ENCODE measurements around the gene NALCN. TPM values are rescaled to one million over a fixed set of nuclear protein-coding genes. Genes with fewer than 3 reads are reported as not detected.

Gene NALCN
- total RNA-seq, 4 donors from 2014 or later, result 0.62 to 0.87 TPM; not detected in 2

DNA sequence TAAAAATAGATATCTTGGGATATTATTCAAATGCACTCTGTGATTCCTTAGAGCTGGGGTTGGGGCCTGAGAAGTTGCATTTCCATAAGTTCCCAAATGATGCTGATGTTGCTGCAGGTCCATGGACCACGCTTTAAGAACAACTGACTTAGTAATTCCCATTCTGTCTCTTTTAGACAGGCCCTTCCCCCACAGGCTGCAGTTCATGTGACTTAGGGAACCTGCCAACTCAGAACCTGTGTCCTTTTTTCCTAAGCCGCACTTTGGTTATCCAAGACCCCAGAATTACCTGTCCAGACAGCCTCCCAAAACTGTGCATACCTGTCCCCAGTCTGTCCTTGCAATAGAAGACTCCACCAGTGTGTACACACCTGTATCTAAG is 34.4 kb upstream of the NALCN start:
- Histone ChIP-seq H3K9me3 (no peaks in the 10 kb centered on the region), H3K4me3 (no peak overlapping the region), H3K36me3 (no peaks in the 10 kb centered on the region), H3K27ac (no peak overlapping the region), H3K4me1 (no peaks in the 10 kb centered on the region), H3K27me3 (no peaks in the 10 kb centered on the region)
- DNase-seq (no peak), ATAC-seq (no peak)
- no peak for TF ChIP-seq POLR2A (IDR thresholded peaks at IDR 0.05)
- TF ChIP-seq, protein P1, sequence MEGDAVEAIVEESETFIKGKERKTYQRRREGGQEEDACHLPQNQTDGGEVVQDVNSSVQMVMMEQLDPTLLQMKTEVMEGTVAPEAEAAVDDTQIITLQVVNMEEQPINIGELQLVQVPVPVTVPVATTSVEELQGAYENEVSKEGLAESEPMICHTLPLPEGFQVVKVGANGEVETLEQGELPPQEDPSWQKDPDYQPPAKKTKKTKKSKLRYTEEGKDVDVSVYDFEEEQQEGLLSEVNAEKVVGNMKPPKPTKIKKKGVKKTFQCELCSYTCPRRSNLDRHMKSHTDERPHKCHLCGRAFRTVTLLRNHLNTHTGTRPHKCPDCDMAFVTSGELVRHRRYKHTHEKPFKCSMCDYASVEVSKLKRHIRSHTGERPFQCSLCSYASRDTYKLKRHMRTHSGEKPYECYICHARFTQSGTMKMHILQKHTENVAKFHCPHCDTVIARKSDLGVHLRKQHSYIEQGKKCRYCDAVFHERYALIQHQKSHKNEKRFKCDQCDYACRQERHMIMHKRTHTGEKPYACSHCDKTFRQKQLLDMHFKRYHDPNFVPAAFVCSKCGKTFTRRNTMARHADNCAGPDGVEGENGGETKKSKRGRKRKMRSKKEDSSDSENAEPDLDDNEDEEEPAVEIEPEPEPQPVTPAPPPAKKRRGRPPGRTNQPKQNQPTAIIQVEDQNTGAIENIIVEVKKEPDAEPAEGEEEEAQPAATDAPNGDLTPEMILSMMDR (IDR thresholded peaks at IDR 0.05 in 4 of 5, conservative IDR thresholded peaks at IDR 0.05 in 1 of 5), result no peak
- intact Hi-C loops (cut with DNase I; ENCODE audit: low total_unique reads), result no loop called here
- in situ Hi-C loops (cut with MboI; ENCODE audit: low sequenced_read_pairs in 4 of 4), result no loop called here

DNA sequence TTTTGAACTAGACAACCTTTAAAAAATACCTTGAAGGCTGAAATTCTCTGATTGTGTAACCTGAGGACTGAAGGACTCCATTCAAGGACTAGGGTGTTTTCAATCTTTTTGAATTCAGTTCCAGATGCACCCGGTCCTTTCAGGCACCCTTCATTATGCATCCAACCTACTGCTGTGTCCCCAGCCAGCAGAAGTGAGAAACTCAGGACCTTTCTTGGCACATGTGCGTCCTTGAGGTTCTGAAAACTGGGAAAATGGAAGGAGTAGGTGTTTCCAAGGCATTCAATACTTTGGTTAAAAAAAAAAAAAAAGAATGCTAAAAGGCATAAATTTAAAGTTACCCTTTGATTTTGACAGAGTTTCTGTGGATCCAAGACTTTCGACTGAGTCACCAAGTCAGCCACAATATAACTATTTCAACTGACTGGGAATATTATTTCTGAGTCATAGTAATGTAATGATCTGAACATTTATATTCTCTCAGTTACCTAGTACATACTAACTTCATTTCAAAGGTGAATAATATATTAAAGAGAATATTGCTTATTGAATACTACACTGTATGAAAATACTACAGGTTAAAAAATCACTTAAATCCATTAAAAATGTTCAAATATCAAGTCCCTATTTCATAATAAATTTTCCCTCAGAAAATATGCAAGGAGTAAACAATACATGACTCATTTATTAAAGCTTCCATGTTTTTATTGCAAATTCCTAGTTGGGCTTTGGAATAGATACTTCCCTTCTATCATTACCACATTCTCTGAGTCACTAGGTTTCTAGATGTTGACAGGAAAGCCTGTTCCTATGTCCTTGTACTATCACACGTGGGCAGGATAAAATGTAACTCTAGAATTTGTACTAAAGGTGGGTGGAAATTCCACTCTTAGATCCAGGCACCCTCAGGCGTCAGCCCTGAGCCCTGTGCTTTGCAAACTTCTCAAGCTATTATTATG is 33.8 kb upstream of the NALCN start:
- Histone ChIP-seq H3K4me1 (no peaks in the 10 kb centered on the region), H3K27me3 (no peaks in the 10 kb centered on the region), H3K9me3 (no peaks in the 10 kb centered on the region), H3K36me3 (no peaks in the 10 kb centered on the region), H3K27ac (no peak overlapping the region), H3K4me3 (no peak overlapping the region)
- intact Hi-C loops (cut with DNase I; ENCODE audit: low total_unique reads) (no loop called here), in situ Hi-C loops (cut with MboI; ENCODE audit: low sequenced_read_pairs in 4 of 4) (no loop called here)
- ATAC-seq (peak; percentile 66 to 67), DNase-seq (no peak)
- TF ChIP-seq, protein P1 (IDR thresholded peaks at IDR 0.05 in 4 of 5, conservative IDR thresholded peaks at IDR 0.05 in 1 of 5), result no peak
- TF ChIP-seq POLR2A (IDR thresholded peaks at IDR 0.05), result no peak

DNA sequence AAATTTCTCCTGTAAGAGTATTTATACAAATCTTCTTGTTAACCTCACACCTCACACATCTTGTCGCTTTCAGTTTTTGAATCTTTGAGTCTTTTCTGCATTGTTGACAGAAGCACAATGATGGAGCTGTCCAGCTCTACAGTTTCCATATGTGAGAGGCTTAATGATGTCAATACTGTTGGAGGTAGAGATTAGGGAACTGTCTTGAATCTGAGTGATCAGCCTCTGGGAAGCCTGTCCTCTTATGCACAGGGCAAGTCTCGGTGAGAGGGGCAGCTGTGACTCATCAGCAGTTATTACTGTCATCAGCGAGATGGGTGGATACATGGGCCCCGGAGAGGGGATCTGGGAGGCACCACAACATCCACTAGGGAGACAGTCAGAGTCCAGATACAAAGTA is 31.5 kb upstream of the NALCN start:
- DNase-seq (no peak), ATAC-seq (no peak)
- no peaks in the 10 kb centered on the region for H3K27me3 ChIP-seq
- in situ Hi-C loops (cut with MboI; ENCODE audit: low sequenced_read_pairs in 4 of 4) (no loop called here), intact Hi-C loops (cut with DNase I; ENCODE audit: low total_unique reads) (no loop called here)
- no peak for TF ChIP-seq POLR2A (IDR thresholded peaks at IDR 0.05)
- TF ChIP-seq, protein P1 (IDR thresholded peaks at IDR 0.05 in 4 of 5, conservative IDR thresholded peaks at IDR 0.05 in 1 of 5), result no peak
- H3K36me3 ChIP-seq, result no peaks in the 10 kb centered on the region
- H3K4me1 ChIP-seq, result no peaks in the 10 kb centered on the region
- H3K9me3 ChIP-seq, result no peaks in the 10 kb centered on the region
- no peak overlapping the region for H3K4me3 ChIP-seq
- no peak overlapping the region for H3K27ac ChIP-seq

DNA sequence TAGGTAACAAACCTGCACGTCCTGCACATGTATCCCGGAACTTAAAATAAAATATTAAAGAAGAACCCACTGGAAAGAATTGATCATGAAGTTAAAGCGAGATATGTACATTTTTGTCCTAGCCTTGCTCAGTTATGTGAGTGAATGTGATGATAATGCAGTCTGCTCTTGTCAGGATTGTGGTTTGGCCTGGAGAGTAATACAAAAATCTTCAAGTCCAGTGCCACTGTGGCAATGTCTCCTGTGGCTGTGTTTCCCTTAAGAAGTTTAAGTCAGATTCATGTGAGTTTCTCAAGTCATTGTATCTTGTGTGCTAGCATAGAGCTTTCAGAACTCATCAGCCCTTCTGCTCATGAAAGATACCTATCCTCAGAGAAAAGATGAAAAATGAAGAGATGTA is 18.2 kb upstream of the NALCN start:
- Histone ChIP-seq H3K9me3 (no peaks in the 10 kb centered on the region), H3K27me3 (no peaks in the 10 kb centered on the region), H3K36me3 (no peaks in the 10 kb centered on the region), H3K27ac (no peak overlapping the region), H3K4me1 (no peaks in the 10 kb centered on the region), H3K4me3 (no peak overlapping the region)
- in situ Hi-C loops (cut with MboI; ENCODE audit: low sequenced_read_pairs in 4 of 4) (no loop called here), intact Hi-C loops (cut with DNase I; ENCODE audit: low total_unique reads) (no loop called here)
- no peak for ATAC-seq
- TF ChIP-seq, protein P1 (IDR thresholded peaks at IDR 0.05 in 4 of 5, conservative IDR thresholded peaks at IDR 0.05 in 1 of 5), result no peak
- no peak for TF ChIP-seq POLR2A (IDR thresholded peaks at IDR 0.05)
- DNase-seq, result no peak

Measured in gastrocnemius medialis (tissue), 4 donors.